GM12878 (cell line): ENCODE measurements around the gene R3HDM2. TPM values are rescaled to one million over a fixed set of nuclear protein-coding genes. Genes with fewer than 3 reads are reported as not detected.

ENCODE experiments used
- ATAC-seq: fragments of 200-7000 bp; cut with Tn5 transposase; 3 replicates; pipeline ENCODE4 v1.9.1; 2020; ENCODE audit warnings: mild to moderate bottlenecking, moderate library complexity
- BruUV-seq: library from RNA; stranded (reverse); fragments of 400-500 nt; replicated peaks from 2 replicates; lab custom pipeline; 2021; lab: Mats Ljungman, UMichigan
- CTCF ChIA-PET: fragments of 300-600 bp; sonication (Branson Sonifier 250); formaldehyde crosslinking; extraction: SDS; loops from one replicate; lab custom pipeline; 2021; ENCODE audit warnings: inconsistent platforms; lab: Yijun Ruan, JAX
- POLR2A ChIA-PET: fragments of 350-600 bp; formaldehyde crosslinking; extraction: SDS; loops from one replicate; lab custom pipeline; 2021; ENCODE audit warnings: inconsistent platforms; lab: Charles Lee
- RAD21 ChIA-PET: fragments of 300-600 bp; sonication (Branson Sonifier 250); formaldehyde crosslinking; loops from one replicate; lab custom pipeline; 2023; ENCODE audit warnings: antibody characterized with exemption; ENCODE audit not compliant: unreplicated experiment; lab: Charles Lee
- SMC1A ChIA-PET: fragments of 300-600 bp; sonication (Branson Sonifier 250); formaldehyde crosslinking; loops from one replicate; lab custom pipeline; 2023; ENCODE audit not compliant: unreplicated experiment, uncharacterized antibody; lab: Charles Lee
- DNase-seq: peaks from one replicate; pipeline ENCODE4 v3.0.0-alpha.2; 2011; ENCODE audit warnings: low read depth, low spot score
- FAIRE-seq: peaks from 3 replicates; lab custom pipeline; 2011; peaks lifted over from hg19 to GRCh38; lab: Jason Lieb, UNC
- H2AFZ ChIP-seq: 2 replicates; pipeline ENCODE4 v1.6.0; 2011; ENCODE audit warnings: low read depth, low read length, control low read depth; ENCODE audit not compliant: control insufficient read depth
- H3K27ac ChIP-seq: 2 replicates; pipeline ENCODE4 v1.5.1; 2011; ENCODE audit warnings: control low read depth; ENCODE audit not compliant: control insufficient read depth, insufficient read depth
- H3K27me3 ChIP-seq, 2 experiments: replicated peaks in 1 of 2; 2 replicates each; pipeline versions ENCODE4 v1.6.0 to v1.6.1; 2011; ENCODE audit warnings: low read length in 1 of 2; ENCODE audit not compliant: control insufficient read depth in 2 of 2, insufficient read depth in 2 of 2
- H3K36me3 ChIP-seq, 2 experiments: 2 replicates each; pipeline ENCODE4 v1.5.1; 2011; ENCODE audit warnings: low read length in 1 of 2; ENCODE audit not compliant: control insufficient read depth in 2 of 2, insufficient read depth in 2 of 2
- H3K4me1 ChIP-seq: 2 replicates; pipeline ENCODE4 v1.6.1; 2011; ENCODE audit warnings: mild to moderate bottlenecking, low read length, moderate library complexity, mixed read lengths; ENCODE audit not compliant: control insufficient read depth, insufficient read depth
- H3K4me2 ChIP-seq: 2 replicates; pipeline ENCODE4 v1.6.0; 2011; ENCODE audit warnings: control low read depth; ENCODE audit not compliant: control insufficient read depth, insufficient read depth
- H3K4me3 ChIP-seq: fragments of 200-600 bp; sonication (generic); 2 replicates; pipeline ENCODE4 v1.5.1; 2016
- H3K79me2 ChIP-seq: 2 replicates; pipeline ENCODE4 v1.6.0; 2011; ENCODE audit warnings: low read length; ENCODE audit not compliant: control insufficient read depth, insufficient read depth
- H3K9ac ChIP-seq: 2 replicates; pipeline ENCODE4 v1.8.0; 2011; ENCODE audit warnings: low read length, control low read depth, mixed read lengths; ENCODE audit not compliant: control insufficient read depth, insufficient read depth
- H3K9me3 ChIP-seq: replicated peaks from 3 replicates; pipeline ENCODE4 v1.5.1; 2011; ENCODE audit warnings: mild to moderate bottlenecking, low read length; ENCODE audit not compliant: control insufficient read depth, insufficient read depth
- H4K20me1 ChIP-seq: 2 replicates; pipeline ENCODE4 v1.6.0; 2011; ENCODE audit not compliant: control insufficient read depth, insufficient read depth
- ASH2L ChIP-seq: fragments of 300-600, 200-600 bp; sonication (generic); IDR thresholded peaks from 2 replicates; pipeline ENCODE4 v1.6.1; 2017; ENCODE audit warnings: low read depth, mild to moderate bottlenecking, borderline replicate concordance
- BCL11A ChIP-seq: IDR thresholded peaks from 2 replicates; pipeline ENCODE4 v1.6.1; 2011; ENCODE audit warnings: low read depth, low read length
- CBX5 ChIP-seq: sonication (generic); IDR thresholded peaks from 2 replicates; pipeline ENCODE4 v1.6.1; 2016; ENCODE audit warnings: low read depth, moderate library complexity, mild to moderate bottlenecking, inconsistent platforms
- CHD1 ChIP-seq: IDR thresholded peaks from 2 replicates; pipeline ENCODE4 v1.6.1; 2012; ENCODE audit warnings: low read depth, low read length, improper control_type of control experiment
- CHD2 ChIP-seq: IDR thresholded peaks from 2 replicates; pipeline ENCODE4 v1.6.1; 2011; ENCODE audit warnings: low read depth, low read length, improper control_type of control experiment, borderline replicate concordance
- EED ChIP-seq: sonication (generic); IDR thresholded peaks from 2 replicates; pipeline ENCODE4 v1.6.1; 2016; ENCODE audit warnings: antibody characterized with exemption, low read depth
- FOS ChIP-seq: IDR thresholded peaks from 3 replicates; pipeline ENCODE4 v1.6.1; 2011; ENCODE audit warnings: borderline replicate concordance; ENCODE audit not compliant: insufficient read length; ENCODE audit errors: extremely low read depth
- NFXL1 ChIP-seq: fragments of 450-650 bp; IDR thresholded peaks from 2 replicates; pipeline ENCODE4 v1.6.1; 2017; ENCODE audit warnings: antibody characterized with exemption, mild to moderate bottlenecking, borderline replicate concordance
- NFYB ChIP-seq: IDR thresholded peaks from 2 replicates; pipeline ENCODE4 v1.6.1; 2011; ENCODE audit warnings: low read depth, mild to moderate bottlenecking, low read length, improper control_type of control experiment, moderate library complexity; ENCODE audit not compliant: insufficient read depth
- RCOR1 ChIP-seq: conservative IDR thresholded peaks from 2 replicates; pipeline ENCODE4 v1.6.1; 2012; ENCODE audit warnings: low read depth, low read length, improper control_type of control experiment
- SIN3A ChIP-seq: IDR thresholded peaks from 2 replicates; pipeline ENCODE4 v1.6.1; 2012; ENCODE audit warnings: low read depth, low read length, improper control_type of control experiment
- SIX5 ChIP-seq: IDR thresholded peaks from 2 replicates; pipeline ENCODE4 v1.6.1; 2011; ENCODE audit warnings: mild to moderate bottlenecking, low read depth, low read length, moderate library complexity; ENCODE audit not compliant: severe bottlenecking
- SUZ12 ChIP-seq: fragments of 200-600 bp; sonication (generic); IDR thresholded peaks from one replicate; pipeline ENCODE4 v1.6.1; 2018; ENCODE audit warnings: antibody characterized with exemption, mild to moderate bottlenecking; ENCODE audit not compliant: unreplicated experiment
- WRNIP1 ChIP-seq: IDR thresholded peaks from 2 replicates; pipeline ENCODE4 v1.6.1; 2011; ENCODE audit warnings: low read depth, low read length, improper control_type of control experiment, borderline replicate concordance
- ZNF207 ChIP-seq: fragments of 450-650 bp; IDR thresholded peaks from 2 replicates; pipeline ENCODE4 v1.6.1; 2014; ENCODE audit warnings: antibody characterized with exemption, mild to moderate bottlenecking, borderline replicate concordance
- WGBS: methylation state at CpG from one replicate; pipeline ENCODE4 v1.1.6; 2016; ENCODE audit warnings: low lambda C conversion rate; ENCODE audit not compliant: insufficient replicate concordance, insufficient coverage; ENCODE audit errors: missing lambda C conversion rate; 5-methylcytosine and 5-hydroxymethylcytosine counted together
- in situ Hi-C: fragments of 300-500 bp; cut with MboI; formaldehyde crosslinking; loops from 9 replicates; pipeline ENCODE4 v1.14.3; 2018; ENCODE audit warnings: mixed read lengths
- intact Hi-C: fragments of 100-400 bp; cut with micrococcal nuclease; formaldehyde crosslinking; loops from one replicate; pipeline ENCODE4 v1.14.2; 2022; ENCODE audit not compliant: unreplicated experiment
- polyA plus RNA-seq, 11 experiments: library from polyadenylated mRNA; depleted of rRNA in 4 of 11; unstranded in 6 of 11; stranded (reverse) in 5 of 11; fragments of >200 nt; fragmentation: Nextera tagmentation in 4 of 11; fragmentation: Illumina TruSeq in 1 of 11; extraction: Ambion mirVana in 4 of 11; extraction: Trizol in 1 of 11; gene quantifications; 1 replicate in 1 of 11; 2 replicates in 10 of 11; pipeline versions ENCODE4 v1.2.1 to v1.2.3, GENCODE V29; 2011 to 2016; ENCODE audit warnings: inconsistent platforms in 2 of 11, missing spikeins in 2 of 11, low read depth in 1 of 11
- total RNA-seq, 4 experiments: library from RNA; depleted of rRNA in 3 of 4; stranded (reverse); fragments of >200 nt in 3 of 4; fragmentation: Illumina TruSeq in 1 of 4; extraction: Trizol in 1 of 4; gene quantifications; 2 replicates each; pipeline versions ENCODE4 v1.2.1 to v1.2.3, GENCODE V29; 2013 to 2021
- TF ChIP-seq, protein P1 (sequence below): IDR thresholded peaks from 2 replicates; pipeline ENCODE4 v1.6.1; 2012; ENCODE audit warnings: low read depth, low read length, improper control_type of control experiment
- TF ChIP-seq, protein P2 (sequence below): fragments of 450-650 bp; IDR thresholded peaks from 2 replicates; pipeline ENCODE4 v1.6.1; 2017; ENCODE audit warnings: mild to moderate bottlenecking, moderate library complexity

R3HDM2 gene
- total and polyA plus RNA-seq, 10 of the 15 experiments (the other 5 are each of a cell fraction or from before 2014, with no cell fraction given), result 4.6 to 26.1 (median 11.2) TPM

DNA sequence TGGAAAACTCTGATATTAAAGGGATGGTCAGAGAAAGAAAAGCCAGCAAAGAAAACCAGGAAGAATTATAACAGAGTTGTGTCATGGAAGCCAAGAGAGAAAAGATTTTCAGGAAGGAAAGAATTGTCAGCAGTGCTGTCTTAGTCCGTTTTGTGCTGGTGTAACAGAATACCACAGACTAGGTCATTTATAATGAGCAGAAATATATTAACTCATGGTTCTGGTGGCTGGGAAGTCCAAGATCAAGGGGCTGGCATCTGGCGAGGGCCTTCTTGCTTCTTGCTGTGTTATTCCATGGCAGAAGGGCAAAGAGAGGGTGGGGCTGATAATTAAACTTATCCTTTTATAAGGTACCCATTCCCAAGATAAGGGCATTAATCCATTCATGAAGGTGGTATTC, 17.8 kb upstream of the R3HDM2 start:
- ChIA-PET RAD21 (interaction anchor here (1.0 kb wide), 1 partner anchor 19 kb away, joined by 3 read pairs; no protein-coding TSS in a partner anchor), POLR2A (interaction anchor here (0.7 to 1.0 kb wide), 3 partner anchors 17 to 1041 kb away, joined by 5 to 6 read pairs (median 5); no protein-coding TSS in a partner anchor), SMC1A (interaction anchor here (0.6 to 1.1 kb wide), 2 partner anchors 67 to 188 kb away, joined by 3 to 4 read pairs; no protein-coding TSS in a partner anchor), CTCF (interaction anchor here (1.3 to 1.5 kb wide), 3 partner anchors 10 to 188 kb away, joined by 4 to 5 read pairs (median 4); partner anchors contain the start of gene GLI1)
- Histone ChIP-seq H3K4me1 (no peaks in the 10 kb centered on the region), H3K27ac (no peak overlapping the region), H3K9me3 (no peaks in the 10 kb centered on the region), H4K20me1 (no peaks in the 10 kb centered on the region), H3K9ac (no peak overlapping the region), H3K4me2 (no peak overlapping the region), H3K36me3 (no peaks in the 10 kb centered on the region), H3K4me3 (no peak overlapping the region), H2AFZ (no peak overlapping the region), H3K27me3 (no peaks in the 10 kb centered on the region), H3K79me2 (no peaks in the 10 kb centered on the region)
- WGBS, result 57% methylated on average over 2 of the region's 2 CpGs
- FAIRE-seq (no peak), DNase-seq (no peak), ATAC-seq (no peak)
- no TSS peak for BruUV-seq
- in situ Hi-C loops, result no loop called here
- TF ChIP-seq ASH2L, result no peak
- TF ChIP-seq NFXL1, result no peak
- TF ChIP-seq CHD2, result no peak
- no peak for TF ChIP-seq WRNIP1
- TF ChIP-seq NFYB, result no peak
- TF ChIP-seq RCOR1, result no peak
- no peak for TF ChIP-seq SIN3A
- TF ChIP-seq SUZ12, result no peak
- no peak for TF ChIP-seq CHD1
- no peak for TF ChIP-seq ZNF207
- TF ChIP-seq SIX5, result no peak
- TF ChIP-seq, protein P1, sequence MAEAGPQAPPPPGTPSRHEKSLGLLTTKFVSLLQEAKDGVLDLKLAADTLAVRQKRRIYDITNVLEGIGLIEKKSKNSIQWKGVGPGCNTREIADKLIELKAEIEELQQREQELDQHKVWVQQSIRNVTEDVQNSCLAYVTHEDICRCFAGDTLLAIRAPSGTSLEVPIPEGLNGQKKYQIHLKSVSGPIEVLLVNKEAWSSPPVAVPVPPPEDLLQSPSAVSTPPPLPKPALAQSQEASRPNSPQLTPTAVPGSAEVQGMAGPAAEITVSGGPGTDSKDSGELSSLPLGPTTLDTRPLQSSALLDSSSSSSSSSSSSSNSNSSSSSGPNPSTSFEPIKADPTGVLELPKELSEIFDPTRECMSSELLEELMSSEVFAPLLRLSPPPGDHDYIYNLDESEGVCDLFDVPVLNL, result no peak
- TF ChIP-seq CBX5, result no peak
- no peak for TF ChIP-seq BCL11A
- TF ChIP-seq, protein P2, sequence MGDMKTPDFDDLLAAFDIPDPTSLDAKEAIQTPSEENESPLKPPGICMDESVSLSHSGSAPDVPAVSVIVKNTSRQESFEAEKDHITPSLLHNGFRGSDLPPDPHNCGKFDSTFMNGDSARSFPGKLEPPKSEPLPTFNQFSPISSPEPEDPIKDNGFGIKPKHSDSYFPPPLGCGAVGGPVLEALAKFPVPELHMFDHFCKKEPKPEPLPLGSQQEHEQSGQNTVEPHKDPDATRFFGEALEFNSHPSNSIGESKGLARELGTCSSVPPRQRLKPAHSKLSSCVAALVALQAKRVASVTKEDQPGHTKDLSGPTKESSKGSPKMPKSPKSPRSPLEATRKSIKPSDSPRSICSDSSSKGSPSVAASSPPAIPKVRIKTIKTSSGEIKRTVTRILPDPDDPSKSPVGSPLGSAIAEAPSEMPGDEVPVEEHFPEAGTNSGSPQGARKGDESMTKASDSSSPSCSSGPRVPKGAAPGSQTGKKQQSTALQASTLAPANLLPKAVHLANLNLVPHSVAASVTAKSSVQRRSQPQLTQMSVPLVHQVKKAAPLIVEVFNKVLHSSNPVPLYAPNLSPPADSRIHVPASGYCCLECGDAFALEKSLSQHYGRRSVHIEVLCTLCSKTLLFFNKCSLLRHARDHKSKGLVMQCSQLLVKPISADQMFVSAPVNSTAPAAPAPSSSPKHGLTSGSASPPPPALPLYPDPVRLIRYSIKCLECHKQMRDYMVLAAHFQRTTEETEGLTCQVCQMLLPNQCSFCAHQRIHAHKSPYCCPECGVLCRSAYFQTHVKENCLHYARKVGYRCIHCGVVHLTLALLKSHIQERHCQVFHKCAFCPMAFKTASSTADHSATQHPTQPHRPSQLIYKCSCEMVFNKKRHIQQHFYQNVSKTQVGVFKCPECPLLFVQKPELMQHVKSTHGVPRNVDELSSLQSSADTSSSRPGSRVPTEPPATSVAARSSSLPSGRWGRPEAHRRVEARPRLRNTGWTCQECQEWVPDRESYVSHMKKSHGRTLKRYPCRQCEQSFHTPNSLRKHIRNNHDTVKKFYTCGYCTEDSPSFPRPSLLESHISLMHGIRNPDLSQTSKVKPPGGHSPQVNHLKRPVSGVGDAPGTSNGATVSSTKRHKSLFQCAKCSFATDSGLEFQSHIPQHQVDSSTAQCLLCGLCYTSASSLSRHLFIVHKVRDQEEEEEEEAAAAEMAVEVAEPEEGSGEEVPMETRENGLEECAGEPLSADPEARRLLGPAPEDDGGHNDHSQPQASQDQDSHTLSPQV, result no peak
- TF ChIP-seq FOS, result no peak
- no peak for TF ChIP-seq EED
- intact Hi-C loops, result no loop called here
